Fibroblast of lung (primary cell): ENCODE measurements around the gene LOXHD1. TPM values are rescaled to one million over a fixed set of nuclear protein-coding genes. Genes with fewer than 3 reads are reported as not detected.

Source experiments
- DNase-seq, 2 donors: peaks; one replicate each; pipeline versions ENCODE4 v3.0.0 to v3.0.0-alpha.2; 2010; ENCODE audit warnings: low read depth in 2 of 2
- H2AFZ ChIP-seq: 2 replicates; pipeline ENCODE4 v1.5.1; 2012; ENCODE audit warnings: low read length, control low read depth, inconsistent platforms
- H3K27ac ChIP-seq: 2 replicates; pipeline ENCODE4 v1.5.1; 2011; ENCODE audit warnings: low read length, control low read depth; ENCODE audit not compliant: insufficient read depth
- H3K27me3 ChIP-seq: 2 replicates; pipeline ENCODE4 v1.5.1; 2011; ENCODE audit warnings: mild to moderate bottlenecking, low read length; ENCODE audit not compliant: control insufficient read depth, insufficient read depth
- H3K36me3 ChIP-seq: 2 replicates; pipeline ENCODE4 v1.5.1; 2011; ENCODE audit warnings: low read length; ENCODE audit not compliant: control insufficient read depth, insufficient read depth
- H3K4me1 ChIP-seq: 2 replicates; pipeline ENCODE4 v1.5.1; 2011; ENCODE audit warnings: low read length; ENCODE audit not compliant: control insufficient read depth, insufficient read depth; ENCODE audit errors: extremely low read depth
- H3K4me2 ChIP-seq: 2 replicates; pipeline ENCODE4 v1.5.1; 2011; ENCODE audit warnings: low read length, control low read depth; ENCODE audit not compliant: insufficient read depth; ENCODE audit errors: extremely low read depth
- H3K4me3 ChIP-seq, 4 experiments: fragments of 200-600 bp in 1 of 4; sonication (generic) in 1 of 4; replicated peaks in 1 of 4; 2 replicates each; pipeline ENCODE4 v1.5.1; 2011 to 2016; ENCODE audit warnings: low read length in 4 of 4, low read depth in 3 of 4, mild to moderate bottlenecking in 3 of 4, control low read depth in 2 of 4, inconsistent platforms in 1 of 4, mixed read lengths in 1 of 4; ENCODE audit not compliant: insufficient read depth in 1 of 4; ENCODE audit errors: control extremely low read depth in 1 of 4
- H3K79me2 ChIP-seq: 2 replicates; pipeline ENCODE4 v1.5.1; 2012; ENCODE audit warnings: mild to moderate bottlenecking, low read length, inconsistent platforms; ENCODE audit not compliant: control insufficient read depth, insufficient read depth
- H3K9ac ChIP-seq: 2 replicates; pipeline ENCODE4 v1.5.1; 2011; ENCODE audit warnings: mild to moderate bottlenecking, low read length, control low read depth; ENCODE audit not compliant: insufficient read depth
- H3K9me3 ChIP-seq: 2 replicates; pipeline ENCODE4 v1.5.1; 2012; ENCODE audit warnings: low read depth, low read length; ENCODE audit not compliant: control insufficient read depth, insufficient read depth
- H4K20me1 ChIP-seq: 2 replicates; pipeline ENCODE4 v1.5.1; 2011; ENCODE audit warnings: low read length; ENCODE audit not compliant: control insufficient read depth, insufficient read depth; ENCODE audit errors: extremely low read depth
- CTCF ChIP-seq, 2 donors: IDR thresholded peaks in 1 of 2; conservative IDR thresholded peaks in 1 of 2; 1 replicate in 1 of 2; 2 replicates in 1 of 2; pipeline ENCODE4 v1.5.1; 2011 to 2012; ENCODE audit warnings: low read length in 2 of 2, control low read depth in 1 of 2, inconsistent platforms in 1 of 2, low read depth in 1 of 2, mild to moderate bottlenecking in 1 of 2
- EZH2 ChIP-seq: IDR thresholded peaks from 2 replicates; pipeline ENCODE4 v1.5.1; 2012; ENCODE audit warnings: low read length, control low read depth, mild to moderate bottlenecking; ENCODE audit errors: missing control alignments
- polyA plus RNA-seq, 2 donors: library from polyadenylated mRNA; depleted of rRNA in 1 of 2; stranded (reverse) in 1 of 2; unstranded in 1 of 2; fragments of >200 nt; gene quantifications; 2 replicates each; pipeline ENCODE4 v1.2.1, GENCODE V29; 2011 to 2012; ENCODE audit warnings: missing spikeins in 1 of 2
- total RNA-seq: library from RNA; depleted of rRNA; stranded (reverse); fragments of >200 nt; gene quantifications from 2 replicates; pipeline ENCODE4 v1.2.1, GENCODE V29; 2014

LOXHD1 gene
- total and polyA plus RNA-seq, 2 donors (not counting 1 experiment from before 2014, with no cell fraction given), result not detected

- H3K79me2 ChIP-seq, result no peaks in the 10 kb centered on the region
- H3K4me3 ChIP-seq, result no peak overlapping the region
- H3K36me3 ChIP-seq, result no peaks in the 10 kb centered on the region
- no peak overlapping the region for H3K27ac ChIP-seq
- H3K4me1 ChIP-seq, result no peaks in the 10 kb centered on the region
- no peak overlapping the region for H2AFZ ChIP-seq
- no peaks in the 10 kb centered on the region for H4K20me1 ChIP-seq
- H3K9me3 ChIP-seq, result no peaks in the 10 kb centered on the region
- DNase-seq, result no peak
- no peak overlapping the region for H3K4me2 ChIP-seq
- no peak overlapping the region for H3K9ac ChIP-seq
- TF ChIP-seq CTCF (conservative IDR thresholded peaks at IDR 0.05 in 1 of 2, IDR thresholded peaks at IDR 0.05 in 1 of 2; ENCODE audit: low read depth in 1 of 2, low read length in 2 of 2), result no peak
- no peak for TF ChIP-seq EZH2
- H3K27me3 ChIP-seq, result no peaks in the 10 kb centered on the region
Observed at GRCh38 chr18:46560671-46561045, 96.4 kb downstream of the LOXHD1 start.

- no peaks in the 10 kb centered on the region for H3K27me3 ChIP-seq
- H2AFZ ChIP-seq, result no peak overlapping the region
- no peak overlapping the region for H3K27ac ChIP-seq
- H3K36me3 ChIP-seq, result no peaks in the 10 kb centered on the region
- no peaks in the 10 kb centered on the region for H3K4me1 ChIP-seq
- H3K79me2 ChIP-seq, result no peaks in the 10 kb centered on the region
- H4K20me1 ChIP-seq, result no peaks in the 10 kb centered on the region
- TF ChIP-seq CTCF (conservative IDR thresholded peaks at IDR 0.05 in 1 of 2, IDR thresholded peaks at IDR 0.05 in 1 of 2; ENCODE audit: low read depth in 1 of 2, low read length in 2 of 2) (no peak), EZH2 (no peak)
- H3K4me2 ChIP-seq, result no peak overlapping the region
- H3K4me3 ChIP-seq, result no peak overlapping the region
- no peak for DNase-seq
- no peaks in the 10 kb centered on the region for H3K9me3 ChIP-seq
- no peak overlapping the region for H3K9ac ChIP-seq
Observed at GRCh38 chr18:46559946-46560670, 96.9 kb downstream of the LOXHD1 start.

- no peaks in the 10 kb centered on the region for H4K20me1 ChIP-seq
- TF ChIP-seq EZH2, result no peak
- TF ChIP-seq CTCF (conservative IDR thresholded peaks at IDR 0.05 in 1 of 2, IDR thresholded peaks at IDR 0.05 in 1 of 2; ENCODE audit: low read depth in 1 of 2, low read length in 2 of 2), result no peak
- H3K4me3 ChIP-seq, result no peak overlapping the region
- no peaks in the 10 kb centered on the region for H3K27me3 ChIP-seq
- H3K9ac ChIP-seq, result no peak overlapping the region
- H2AFZ ChIP-seq, result no peak overlapping the region
- no peaks in the 10 kb centered on the region for H3K9me3 ChIP-seq
- DNase-seq, result no peak
- H3K27ac ChIP-seq, result no peak overlapping the region
- H3K36me3 ChIP-seq, result no peaks in the 10 kb centered on the region
- no peaks in the 10 kb centered on the region for H3K4me1 ChIP-seq
- no peaks in the 10 kb centered on the region for H3K79me2 ChIP-seq
- no peak overlapping the region for H3K4me2 ChIP-seq
Observed at GRCh38 chr18:46559296-46559695, 97.7 kb downstream of the LOXHD1 start.
